OCI-LY3 (cell line): Measurements from ENCODE around the gene ELOB.

Experiments used
- H2AFZ ChIP-seq: fragments of 200-600, 300-600 bp; shearing (Covaris generic); 2 replicates; pipeline ENCODE4 v1.6.0; 2014; ENCODE audit warnings: antibody characterized with exemption, low read depth, low read length
- H3K27ac ChIP-seq: fragments of 200-600, 300-600 bp; sonication (generic); 2 replicates; pipeline ENCODE4 v1.5.1; 2014; ENCODE audit warnings: mild to moderate bottlenecking, low read length, moderate library complexity, mixed read lengths
- H3K27me3 ChIP-seq: fragments of 200-600, 300-600 bp; sonication (generic); 2 replicates; pipeline ENCODE4 v1.6.1; 2014; ENCODE audit warnings: low read depth, low read length, mixed read lengths
- H3K36me3 ChIP-seq: fragments of 200-600, 300-600 bp; sonication (generic); replicated peaks from 2 replicates; pipeline ENCODE3; 2014; ENCODE audit warnings: low read depth, low read length, mixed read lengths
- H3K4me1 ChIP-seq: fragments of 300-600, 200-600 bp; sonication (generic); 2 replicates; pipeline ENCODE4 v1.6.1; 2014; ENCODE audit warnings: low read length, mixed read lengths
- H3K4me2 ChIP-seq: fragments of 200-600, 300-600 bp; sonication (generic); 2 replicates; pipeline ENCODE4 v1.6.1; 2014; ENCODE audit warnings: low read length, mixed read lengths
- H3K4me3 ChIP-seq: fragments of 300-600, 200-600 bp; sonication (generic); 2 replicates; pipeline ENCODE4 v1.5.1; 2014; ENCODE audit warnings: antibody characterized with exemption, mild to moderate bottlenecking, low read length, moderate library complexity
- H3K79me2 ChIP-seq: fragments of 300-600, 200-600 bp; shearing (Covaris generic); 2 replicates; pipeline ENCODE4 v1.6.1; 2014; ENCODE audit warnings: mild to moderate bottlenecking, low read length, mixed read lengths
- H3K9ac ChIP-seq: fragments of 300-600, 200-600 bp; shearing (Covaris generic); 2 replicates; pipeline ENCODE4 v1.6.0; 2014; ENCODE audit warnings: mild to moderate bottlenecking, low read length, moderate library complexity
- H3K9me3 ChIP-seq: fragments of 200-600, 300-600 bp; shearing (Covaris generic); 2 replicates; pipeline ENCODE4 v1.6.1; 2014; ENCODE audit warnings: low read length, mixed read lengths; ENCODE audit not compliant: insufficient read depth
- H4K20me1 ChIP-seq: fragments of 200-600, 300-600 bp; sonication (generic); 2 replicates; pipeline ENCODE4 v1.6.1; 2016; ENCODE audit warnings: low read length, mixed read lengths; ENCODE audit not compliant: insufficient read depth
- EZH2phosphoT487 ChIP-seq: fragments of 200-600 bp; shearing (Covaris generic); IDR thresholded peaks from 2 replicates; pipeline ENCODE4 v1.6.1; 2018; ENCODE audit warnings: antibody characterized with exemption, mixed run types, low read depth
- TF ChIP-seq, protein P1 (sequence below): fragments of 200-600, 300-600 bp; sonication (generic); IDR thresholded peaks from 2 replicates; pipeline ENCODE4 v1.5.1; 2014; ENCODE audit warnings: antibody characterized with exemption, low read length, low read depth

Gene ELOB

DNA sequence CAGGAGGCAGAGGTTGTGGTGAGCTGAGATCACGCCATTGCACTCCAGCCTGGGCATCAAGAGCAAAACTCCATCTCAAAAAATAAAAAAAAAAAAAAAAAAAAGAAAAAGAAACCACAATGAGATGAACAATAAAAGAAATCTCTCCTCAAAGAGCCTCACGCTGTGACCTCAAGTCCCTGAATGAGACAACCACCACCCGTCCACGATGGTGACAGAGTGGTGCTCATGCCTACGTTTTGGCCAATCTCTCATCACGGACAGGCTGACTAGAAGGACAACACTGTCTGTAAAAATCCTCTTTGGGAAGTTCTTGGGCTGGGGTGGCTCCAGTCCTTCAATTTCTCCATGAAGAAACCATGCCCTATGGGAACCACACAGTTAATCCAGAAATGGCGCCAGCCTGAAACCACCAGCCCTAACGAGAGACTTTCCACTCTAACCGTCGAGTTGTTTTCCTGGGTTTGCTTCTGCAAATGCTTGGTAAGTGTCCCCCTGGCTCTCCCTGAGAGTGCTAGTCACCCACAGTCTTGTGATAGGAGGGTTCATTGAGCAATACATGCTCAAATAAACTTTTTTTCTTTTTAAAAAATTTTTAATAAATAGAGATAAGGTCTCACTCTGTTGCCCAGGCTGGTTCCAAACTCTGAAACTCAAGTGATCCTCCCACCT, 42.1 kb downstream of the ELOB start:
- Histone ChIP-seq H3K9me3 (no peaks in the 10 kb centered on the region), H3K27me3 (peaks cover 6% of the 10 kb centered on the region; the same call in 1 of the 2 replicates), H3K36me3 (no peaks in the 10 kb centered on the region), H3K27ac (no peak overlapping the region), H3K4me3 (no peak overlapping the region), H4K20me1 (no peaks in the 10 kb centered on the region), H3K4me2 (no peak overlapping the region), H3K9ac (no peak overlapping the region), H3K79me2 (no peaks in the 10 kb centered on the region), H3K4me1 (no peaks in the 10 kb centered on the region), H2AFZ (no peak overlapping the region)
- TF ChIP-seq, protein P1, sequence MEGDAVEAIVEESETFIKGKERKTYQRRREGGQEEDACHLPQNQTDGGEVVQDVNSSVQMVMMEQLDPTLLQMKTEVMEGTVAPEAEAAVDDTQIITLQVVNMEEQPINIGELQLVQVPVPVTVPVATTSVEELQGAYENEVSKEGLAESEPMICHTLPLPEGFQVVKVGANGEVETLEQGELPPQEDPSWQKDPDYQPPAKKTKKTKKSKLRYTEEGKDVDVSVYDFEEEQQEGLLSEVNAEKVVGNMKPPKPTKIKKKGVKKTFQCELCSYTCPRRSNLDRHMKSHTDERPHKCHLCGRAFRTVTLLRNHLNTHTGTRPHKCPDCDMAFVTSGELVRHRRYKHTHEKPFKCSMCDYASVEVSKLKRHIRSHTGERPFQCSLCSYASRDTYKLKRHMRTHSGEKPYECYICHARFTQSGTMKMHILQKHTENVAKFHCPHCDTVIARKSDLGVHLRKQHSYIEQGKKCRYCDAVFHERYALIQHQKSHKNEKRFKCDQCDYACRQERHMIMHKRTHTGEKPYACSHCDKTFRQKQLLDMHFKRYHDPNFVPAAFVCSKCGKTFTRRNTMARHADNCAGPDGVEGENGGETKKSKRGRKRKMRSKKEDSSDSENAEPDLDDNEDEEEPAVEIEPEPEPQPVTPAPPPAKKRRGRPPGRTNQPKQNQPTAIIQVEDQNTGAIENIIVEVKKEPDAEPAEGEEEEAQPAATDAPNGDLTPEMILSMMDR = no peak
- TF ChIP-seq EZH2phosphoT487 = no peak

DNA sequence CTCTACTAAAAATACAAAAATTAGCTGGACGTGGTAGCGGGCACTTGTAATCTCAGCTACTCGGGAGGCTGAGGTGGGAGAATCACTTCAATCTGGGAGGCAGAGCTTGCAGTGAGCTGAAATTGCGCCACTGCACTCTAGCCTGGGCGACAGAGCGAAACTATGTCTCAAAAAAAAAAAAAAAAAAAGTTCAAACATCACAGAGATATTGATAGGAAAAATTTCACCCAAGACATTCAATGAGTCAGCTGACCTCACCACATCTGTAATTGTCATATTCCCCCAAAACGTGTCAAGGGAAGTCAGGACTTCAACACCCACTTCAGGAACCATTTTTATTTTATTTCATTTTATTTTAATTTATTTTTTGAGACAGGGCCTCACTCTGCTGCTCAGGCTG, 49.0 kb downstream of the ELOB start:
- Histone ChIP-seq H4K20me1 (no peaks in the 10 kb centered on the region), H2AFZ (no peak overlapping the region), H3K4me3 (no peak overlapping the region), H3K79me2 (no peaks in the 10 kb centered on the region), H3K27ac (no peak overlapping the region), H3K36me3 (no peaks in the 10 kb centered on the region), H3K4me2 (no peak overlapping the region), H3K4me1 (no peaks in the 10 kb centered on the region), H3K27me3 (peaks cover 22% of the 10 kb centered on the region), H3K9me3 (no peaks in the 10 kb centered on the region), H3K9ac (no peak overlapping the region)
- TF ChIP-seq, protein P1 = no peak
- TF ChIP-seq EZH2phosphoT487 = no peak

DNA sequence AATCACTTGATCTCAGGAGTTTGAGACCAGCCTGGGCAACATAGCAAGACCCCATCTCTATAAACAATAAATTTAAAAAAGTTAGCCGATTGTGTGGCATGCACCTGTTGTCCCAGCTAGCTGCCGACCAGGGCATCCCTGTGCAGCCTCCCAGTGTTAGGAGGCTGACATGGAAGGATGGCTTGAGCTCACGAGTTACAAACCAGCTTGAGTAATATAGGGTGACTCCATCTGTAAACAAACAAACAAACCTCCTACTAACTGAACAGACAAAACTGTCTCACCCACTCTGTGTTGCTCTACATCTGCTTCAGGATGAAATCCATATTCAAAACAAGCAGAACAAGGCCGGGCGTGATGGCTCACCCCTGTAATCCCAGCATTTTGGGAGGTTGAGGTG, 50.2 kb downstream of the ELOB start:
- Histone ChIP-seq H3K36me3 (no peaks in the 10 kb centered on the region), H3K9me3 (no peaks in the 10 kb centered on the region), H3K27ac (no peak overlapping the region), H4K20me1 (no peaks in the 10 kb centered on the region), H2AFZ (no peak overlapping the region), H3K4me2 (no peak overlapping the region), H3K27me3 (peaks cover 21% of the 10 kb centered on the region), H3K79me2 (no peaks in the 10 kb centered on the region), H3K9ac (no peak overlapping the region), H3K4me3 (no peak overlapping the region), H3K4me1 (no peaks in the 10 kb centered on the region)
- TF ChIP-seq, protein P1 = no peak
- no peak for TF ChIP-seq EZH2phosphoT487

GRCh38 chr16:2724816-2725348, 52.2 kb downstream of the ELOB start:
- Histone ChIP-seq H2AFZ (no peak overlapping the region), H3K9ac (no peak overlapping the region), H3K27me3 (peaks cover 15% of the 10 kb centered on the region), H3K4me3 (no peak overlapping the region), H3K4me2 (no peak overlapping the region), H3K9me3 (no peaks in the 10 kb centered on the region), H3K27ac (no peak overlapping the region), H4K20me1 (no peaks in the 10 kb centered on the region), H3K36me3 (no peaks in the 10 kb centered on the region), H3K79me2 (0 out of 2 replicates have a peak, but pooled peaks cover 4% of the 10 kb centered on the region), H3K4me1 (peaks cover 4% of the 10 kb centered on the region)
- TF ChIP-seq EZH2phosphoT487 = no peak
- TF ChIP-seq, protein P1 = no peak
